Ishikawa (cell line): ENCODE measurements around the gene PKIG.

ENCODE experiments used
- CEBPB ChIP-seq: IDR thresholded peaks from 2 replicates; pipeline ENCODE4 v1.6.1; 2012
- CREB1 ChIP-seq: IDR thresholded peaks from 2 replicates; pipeline ENCODE4 v1.6.1; 2012; ENCODE audit warnings: low read depth
- EP300 ChIP-seq: IDR thresholded peaks from 2 replicates; pipeline ENCODE4 v1.6.1; 2012; ENCODE audit warnings: borderline replicate concordance
- ZBTB7A ChIP-seq: IDR thresholded peaks from 2 replicates; pipeline ENCODE4 v1.6.1; 2012; ENCODE audit warnings: low read depth

DNA sequence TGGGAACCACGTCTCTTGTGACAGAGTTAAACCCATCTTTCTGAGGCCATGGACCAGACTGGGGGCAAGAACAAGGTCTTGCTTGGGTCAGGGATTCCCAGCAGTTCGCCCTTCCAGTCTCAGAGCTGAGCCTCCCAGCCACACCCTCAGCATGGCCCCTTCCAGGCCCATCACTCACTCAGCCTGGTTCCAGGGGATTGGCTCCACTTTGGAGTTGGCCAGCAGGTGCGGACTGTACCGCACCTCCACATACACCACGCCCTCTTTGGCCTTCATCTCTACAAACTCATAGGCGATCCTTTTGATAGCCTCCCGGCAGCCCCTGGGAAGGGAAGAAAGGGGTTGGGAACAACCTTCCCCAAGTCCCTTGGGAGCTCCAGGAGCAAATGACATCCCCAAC lies 43.9 kb downstream of the PKIG start:
- TF ChIP-seq EP300: no peak
- TF ChIP-seq CEBPB: no peak
- TF ChIP-seq ZBTB7A: no peak
- TF ChIP-seq CREB1: no peak
